Stomach (tissue), 9 donors: ENCODE results near the gene TMEM141. TPM values are rescaled to one million over a fixed set of nuclear protein-coding genes. Genes with fewer than 3 reads are reported as not detected.

Source experiments
- DNase-seq, 2 donors: peaks; one replicate each; pipeline versions ENCODE4 v3.0.0 to v3.0.0-alpha.2; 2013 to 2019
- H3K27ac ChIP-seq, 5 donors: fragments of 200-600 bp in 4 of 5; sonication (generic) in 4 of 5; one replicate each; pipeline ENCODE4 v1.5.1; 2013 to 2019; ENCODE audit warnings: mild to moderate bottlenecking in 1 of 5, moderate library complexity in 1 of 5
- H3K27me3 ChIP-seq, 3 donors: fragments of 200-600 bp; sonication (generic); one replicate each; pipeline ENCODE4 v1.5.1; 2017 to 2019; ENCODE audit warnings: mixed run types in 1 of 3
- H3K36me3 ChIP-seq, 4 donors: fragments of 200-600 bp; sonication (generic); 1 replicate in 3 of 4; 2 replicates in 1 of 4; pipeline ENCODE4 v1.5.1; 2016 to 2019
- H3K4me1 ChIP-seq, 4 donors: fragments of 200-600 bp; sonication (generic); one replicate each; pipeline ENCODE4 v1.5.1; 2016 to 2019
- H3K4me3 ChIP-seq, 4 donors: fragments of 200-600 bp; sonication (generic) in 3 of 4; one replicate each; pipeline ENCODE4 v1.5.1; 2016 to 2019; ENCODE audit warnings: mild to moderate bottlenecking in 1 of 4
- H3K9me3 ChIP-seq, 4 donors: fragments of 200-600 bp; sonication (generic); one replicate each; pipeline ENCODE4 v1.5.1; 2016 to 2019
- EP300 ChIP-seq: sonication (generic); formaldehyde crosslinking; IDR thresholded peaks from one replicate; pipeline ENCODE4 v1.6.1; 2017; ENCODE audit warnings: antibody characterized with exemption
- POLR2A ChIP-seq, 4 donors: fragments of 450-650 bp; IDR thresholded peaks; one replicate each; pipeline ENCODE4 v1.6.1; 2016; ENCODE audit warnings: antibody characterized with exemption in 4 of 4, control low read depth in 2 of 4, mild to moderate bottlenecking in 1 of 4, moderate library complexity in 1 of 4
- POLR2AphosphoS5 ChIP-seq, 3 donors: sonication (generic); formaldehyde crosslinking; IDR thresholded peaks; one replicate each; pipeline ENCODE4 v1.6.1; 2016; ENCODE audit warnings: antibody characterized with exemption in 3 of 3
- WGBS, 5 donors: extraction: QIAGEN DNeasy Blood & Tissue Kit in 3 of 5; methylation state at CpG; one replicate each; pipeline versions ENCODE4 v1.1.5 to v1.1.7; 2013 to 2018; 5-methylcytosine and 5-hydroxymethylcytosine counted together
- intact Hi-C: fragments of 100-400 bp; cut with DNase I; formaldehyde crosslinking; loops from one replicate; pipeline ENCODE4 v1.15.1; 2023; ENCODE audit warnings: low total_unique reads
- polyA plus RNA-seq, 3 donors: library from polyadenylated mRNA; stranded (reverse); fragments of 200-250 nt; gene quantifications; one replicate each; pipeline ENCODE4 v1.2.3, GENCODE V29; 2013
- total RNA-seq, 5 donors: library from RNA; depleted of rRNA; stranded (reverse); fragments of >200 nt; gene quantifications; one replicate each; pipeline versions ENCODE4 v1.1.0 to v1.2.3, GENCODE V29; 2014 to 2016
- TF ChIP-seq, protein P1 (sequence below), 7 experiments: fragments of 450-650 bp in 4 of 7; fragments of 200-600 bp in 3 of 7; sonication (generic) in 3 of 7; IDR thresholded peaks; one replicate each; pipeline ENCODE4 v1.5.1; 2016 to 2019; ENCODE audit warnings: antibody characterized with exemption in 7 of 7, control low read depth in 2 of 7, mild to moderate bottlenecking in 1 of 7
- donor health status: healthy with polysubstance abuse.
- donor health status: Bipolar disorder and iron deficiency.
- donor health status: healthy.

The TMEM141 gene
- total and polyA plus RNA-seq, 8 donors, result 11.1 to 219 (median 103) TPM

DNA sequence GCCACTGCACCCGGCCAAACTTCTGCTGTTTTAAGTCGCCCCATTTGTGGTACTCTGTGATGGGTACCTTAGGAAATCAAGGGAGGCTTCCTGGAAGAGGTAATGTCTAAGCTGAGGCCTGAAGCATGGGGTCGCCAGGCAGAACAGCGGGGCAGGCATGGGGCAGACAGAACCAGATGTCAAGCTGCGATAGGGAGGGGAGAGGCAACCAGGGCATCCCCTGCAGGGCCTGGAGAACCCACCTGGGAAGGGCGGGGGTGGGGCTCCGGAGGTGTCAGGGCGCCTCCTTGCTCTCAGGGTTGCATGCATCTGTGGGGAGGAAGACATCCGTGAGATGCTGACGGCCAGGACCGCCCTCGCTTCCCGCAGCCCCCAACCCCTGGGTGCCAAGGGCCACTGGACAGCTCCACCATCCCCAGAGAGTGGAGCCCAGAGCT is 29.6 kb upstream of the TMEM141 start:
- 80 to 90% (median 85%) methylated on average over 9 to 13 of the region's 13 CpGs for WGBS, 5 donors
- TF ChIP-seq, protein P1, sequence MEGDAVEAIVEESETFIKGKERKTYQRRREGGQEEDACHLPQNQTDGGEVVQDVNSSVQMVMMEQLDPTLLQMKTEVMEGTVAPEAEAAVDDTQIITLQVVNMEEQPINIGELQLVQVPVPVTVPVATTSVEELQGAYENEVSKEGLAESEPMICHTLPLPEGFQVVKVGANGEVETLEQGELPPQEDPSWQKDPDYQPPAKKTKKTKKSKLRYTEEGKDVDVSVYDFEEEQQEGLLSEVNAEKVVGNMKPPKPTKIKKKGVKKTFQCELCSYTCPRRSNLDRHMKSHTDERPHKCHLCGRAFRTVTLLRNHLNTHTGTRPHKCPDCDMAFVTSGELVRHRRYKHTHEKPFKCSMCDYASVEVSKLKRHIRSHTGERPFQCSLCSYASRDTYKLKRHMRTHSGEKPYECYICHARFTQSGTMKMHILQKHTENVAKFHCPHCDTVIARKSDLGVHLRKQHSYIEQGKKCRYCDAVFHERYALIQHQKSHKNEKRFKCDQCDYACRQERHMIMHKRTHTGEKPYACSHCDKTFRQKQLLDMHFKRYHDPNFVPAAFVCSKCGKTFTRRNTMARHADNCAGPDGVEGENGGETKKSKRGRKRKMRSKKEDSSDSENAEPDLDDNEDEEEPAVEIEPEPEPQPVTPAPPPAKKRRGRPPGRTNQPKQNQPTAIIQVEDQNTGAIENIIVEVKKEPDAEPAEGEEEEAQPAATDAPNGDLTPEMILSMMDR (IDR thresholded peaks at IDR 0.05), result no peak
- TF ChIP-seq POLR2AphosphoS5 (IDR thresholded peaks at IDR 0.05) (no peak), POLR2A (IDR thresholded peaks at IDR 0.05) (no peak), EP300 (no peak)
- Histone ChIP-seq H3K9me3 (no peaks in the 10 kb centered on the region), H3K36me3 (no peaks in the 10 kb centered on the region), H3K4me1 (peaks cover 0 to 16% (median 14%) of the 10 kb centered on the region in 4 donors), H3K27me3 (peaks cover 0 to 69% (median 12%) of the 10 kb centered on the region in 3 donors), H3K4me3 (no peak overlapping the region), H3K27ac (no peak overlapping the region)
- DNase-seq, result no peak
- intact Hi-C loops, result no loop called here

DNA sequence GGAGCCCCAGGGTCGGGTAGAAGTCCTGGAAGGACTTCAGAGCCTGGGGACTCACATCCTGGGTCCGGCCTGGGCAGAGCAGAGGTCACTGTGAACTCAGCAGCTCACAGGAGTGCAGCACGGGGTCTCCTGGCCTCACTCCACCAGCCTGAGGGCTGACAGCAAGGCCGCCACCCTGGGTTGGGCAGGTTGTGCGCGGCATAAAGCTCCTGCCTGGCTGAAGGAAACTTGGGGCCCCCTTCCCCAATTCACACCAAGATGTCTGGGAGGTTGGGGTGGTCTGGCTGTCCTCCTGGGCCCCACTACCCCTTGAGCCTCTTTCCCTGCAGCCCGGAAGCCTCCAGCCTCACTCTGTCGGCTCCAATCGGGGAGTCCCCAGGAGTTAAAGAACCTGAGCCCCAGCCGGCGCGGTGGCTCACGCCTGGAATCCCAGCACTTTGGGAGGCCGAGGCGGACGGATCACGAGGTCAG is 28.9 kb upstream of the TMEM141 start:
- intact Hi-C loops, result no loop called here
- WGBS, 5 donors, result 73 to 87% (median 80%) methylated on average over 11 to 17 of the region's 17 CpGs
- no peaks in the 10 kb centered on the region for H3K9me3 ChIP-seq
- H3K27me3 ChIP-seq, result peaks cover 0 to 74% (median 12%) of the 10 kb centered on the region in 3 donors
- H3K27ac ChIP-seq, result no peak overlapping the region
- peaks cover 0 to 16% (median 14%) of the 10 kb centered on the region in 4 donors for H3K4me1 ChIP-seq
- no peak overlapping the region for H3K4me3 ChIP-seq
- H3K36me3 ChIP-seq, result no peaks in the 10 kb centered on the region
- no peak for TF ChIP-seq POLR2A (IDR thresholded peaks at IDR 0.05)
- TF ChIP-seq, protein P1 (IDR thresholded peaks at IDR 0.05), result no peak
- TF ChIP-seq POLR2AphosphoS5 (IDR thresholded peaks at IDR 0.05), result no peak
- TF ChIP-seq EP300, result no peak
- no peak for DNase-seq

DNA sequence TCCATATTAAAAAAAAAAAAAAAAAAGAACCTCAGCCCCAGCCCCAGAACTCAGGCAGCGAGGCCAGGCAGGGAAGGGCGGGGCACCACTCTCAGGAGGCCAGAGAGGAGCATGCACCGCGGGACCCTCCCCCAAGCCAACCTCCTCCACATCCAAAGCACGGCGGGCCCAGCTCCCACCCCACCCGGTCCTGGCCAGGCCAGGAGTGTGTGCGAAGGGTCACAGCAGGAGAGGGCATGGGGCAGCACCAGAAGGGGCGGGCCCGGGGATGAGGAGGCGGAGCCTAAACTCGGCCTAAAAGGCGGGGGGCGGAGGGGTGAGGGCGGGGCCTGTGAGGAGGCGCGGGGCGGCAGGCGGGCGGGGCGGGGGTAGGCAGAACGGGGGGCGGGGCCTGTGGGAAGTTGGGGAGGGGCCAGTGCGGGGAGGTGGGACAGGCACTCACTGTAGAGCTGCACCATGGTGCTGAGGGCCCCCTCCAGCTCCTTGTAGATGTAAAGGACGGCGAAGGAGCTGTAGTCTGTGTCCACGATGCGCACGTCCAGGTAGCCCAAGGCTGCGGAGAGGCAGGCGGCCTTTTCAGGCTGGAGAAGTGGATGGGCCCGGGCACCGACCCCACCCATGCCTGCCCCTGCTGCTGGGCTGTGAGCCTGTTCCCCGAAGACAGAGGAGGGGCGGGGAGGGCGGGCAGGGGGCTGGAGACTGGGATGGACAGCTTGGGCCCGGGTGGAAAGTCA is 28.1 kb upstream of the TMEM141 start:
- Histone ChIP-seq H3K27me3 (peaks cover 0 to 83% (median 12%) of the 10 kb centered on the region in 3 donors), H3K4me1 (peaks cover 0 to 16% (median 14%) of the 10 kb centered on the region in 4 donors), H3K27ac (no peak overlapping the region), H3K36me3 (no peaks in the 10 kb centered on the region), H3K4me3 (no peak overlapping the region), H3K9me3 (no peaks in the 10 kb centered on the region)
- DNase-seq, result peak; percentile 56 to 78
- TF ChIP-seq POLR2AphosphoS5 (IDR thresholded peaks at IDR 0.05) (no peak), EP300 (no peak)
- TF ChIP-seq, protein P1 (IDR thresholded peaks at IDR 0.05), result no peak
- WGBS, 5 donors, result 15 to 19% (median 18%) methylated on average over 8 to 37 of the region's 37 CpGs
- intact Hi-C loops, result no loop called here

DNA sequence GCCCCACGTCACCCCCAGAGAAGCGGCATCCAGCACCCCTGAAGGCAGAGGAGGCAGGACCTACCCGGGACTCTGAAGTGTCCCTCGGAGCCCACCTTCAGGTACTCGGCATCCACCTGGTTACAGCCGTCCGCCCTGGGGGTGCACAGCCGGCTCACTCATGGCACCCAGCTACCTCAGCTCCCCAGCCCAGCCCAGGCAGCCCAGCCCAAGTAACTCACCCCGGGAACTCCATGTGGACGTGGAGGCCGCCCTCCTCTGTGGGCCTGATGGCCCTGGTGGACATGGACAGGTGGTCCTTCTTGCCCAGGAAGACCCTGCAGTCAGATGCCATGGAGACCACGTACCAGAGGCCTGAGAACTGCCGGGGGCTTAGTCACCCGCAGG is 27.5 kb upstream of the TMEM141 start:
- peaks cover 0 to 16% (median 14%) of the 10 kb centered on the region in 4 donors for H3K4me1 ChIP-seq
- intact Hi-C loops, result no loop called here
- 77 to 92% (median 85%) methylated on average over 5 to 14 of the region's 14 CpGs for WGBS, 5 donors

More for the DNA sequence above, 27.5 kb upstream of the TMEM141 start:
- no peaks in the 10 kb centered on the region for H3K36me3 ChIP-seq
- TF ChIP-seq POLR2AphosphoS5 (IDR thresholded peaks at IDR 0.05) (no peak), POLR2A (IDR thresholded peaks at IDR 0.05) (no peak), EP300 (no peak)
- TF ChIP-seq, protein P1 (IDR thresholded peaks at IDR 0.05), result no peak
- no peak overlapping the region for H3K27ac ChIP-seq
- H3K9me3 ChIP-seq, result no peaks in the 10 kb centered on the region
- no peak for DNase-seq
- peaks cover 0 to 88% (median 12%) of the 10 kb centered on the region in 3 donors for H3K27me3 ChIP-seq
- H3K4me3 ChIP-seq, result no peak overlapping the region
